ENCODE results near the gene MAGEB2.
"Not testable (repeated sequence)": the region's sequence is repeated elsewhere in the genome, so short reads cannot be mapped to it uniquely, and the experiment has no call there.

The MAGEB2 gene, protein sequence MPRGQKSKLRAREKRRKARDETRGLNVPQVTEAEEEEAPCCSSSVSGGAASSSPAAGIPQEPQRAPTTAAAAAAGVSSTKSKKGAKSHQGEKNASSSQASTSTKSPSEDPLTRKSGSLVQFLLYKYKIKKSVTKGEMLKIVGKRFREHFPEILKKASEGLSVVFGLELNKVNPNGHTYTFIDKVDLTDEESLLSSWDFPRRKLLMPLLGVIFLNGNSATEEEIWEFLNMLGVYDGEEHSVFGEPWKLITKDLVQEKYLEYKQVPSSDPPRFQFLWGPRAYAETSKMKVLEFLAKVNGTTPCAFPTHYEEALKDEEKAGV

DNA sequence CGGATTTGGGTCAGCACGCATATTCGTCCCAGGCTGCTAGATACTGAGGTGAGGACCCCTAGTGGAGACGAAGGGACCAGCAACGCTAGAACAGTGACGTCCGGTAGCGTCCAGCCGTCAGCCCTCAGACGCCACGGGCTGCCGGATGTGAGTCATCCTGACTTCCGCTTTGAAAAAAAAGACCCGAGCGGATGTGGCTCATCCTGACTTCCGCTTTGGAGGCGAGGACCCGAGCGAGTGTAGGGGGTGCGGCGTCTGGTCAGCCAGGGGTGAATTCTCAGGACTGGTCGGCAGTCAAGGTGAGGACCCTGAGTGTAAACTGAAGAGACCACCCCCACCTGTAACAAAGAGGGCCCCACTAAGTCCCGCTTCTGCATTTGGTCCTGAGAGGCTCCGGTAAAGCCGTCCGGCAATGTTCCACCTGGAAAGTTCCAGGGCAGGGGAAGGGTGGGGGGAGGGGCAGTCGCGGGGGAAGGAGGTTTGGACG is at the start of gene MAGEB2:
MAGEB2 (plus strand) TSS at position 207 of the 487 bp plus-strand sequence. CDS start 3,018 bp downstream, outside the sequence.
- H3K4me3 ChIP-seq (ENCODE audit: low read depth, low read length), result no peak within 1 kb of the TSS
- DNase-seq (ENCODE audit: low read depth), result no peak

- H3K4me3 ChIP-seq (ENCODE audit: low read depth, low read length), result no peak overlapping the region
- no peak for DNase-seq (ENCODE audit: low read depth)
These were observed 44.5 kb upstream of the MAGEB2 start for GRCh38 chrX:30170900-30171299.

DNA sequence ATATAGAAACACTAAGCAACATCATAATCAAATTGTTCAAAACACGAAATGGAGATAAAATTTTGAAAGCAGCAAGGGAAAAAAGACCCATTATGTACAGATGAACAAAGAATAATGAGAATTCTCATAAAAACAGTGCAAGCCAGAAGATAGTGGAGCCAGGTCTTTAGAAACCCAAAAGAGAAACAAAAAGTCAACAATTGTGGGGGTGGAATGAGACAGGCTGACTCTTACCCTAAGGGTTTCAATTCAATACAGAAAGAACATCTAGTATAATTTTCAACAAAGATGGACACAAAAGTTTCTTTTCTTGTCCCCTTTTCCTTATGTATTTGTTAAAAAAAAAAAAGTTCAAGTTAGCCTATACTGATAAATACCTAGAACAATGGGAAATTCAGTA is 34.0 kb upstream of the MAGEB2 start:
- H3K4me3 ChIP-seq (ENCODE audit: low read depth, low read length), result no peak overlapping the region
- DNase-seq (ENCODE audit: low read depth), result no peak

- no peak for DNase-seq (ENCODE audit: low read depth)
- no peak overlapping the region for H3K4me3 ChIP-seq (ENCODE audit: low read depth, low read length)
These were observed 31.8 kb upstream of the MAGEB2 start for GRCh38 chrX:30183554-30183953.

DNA sequence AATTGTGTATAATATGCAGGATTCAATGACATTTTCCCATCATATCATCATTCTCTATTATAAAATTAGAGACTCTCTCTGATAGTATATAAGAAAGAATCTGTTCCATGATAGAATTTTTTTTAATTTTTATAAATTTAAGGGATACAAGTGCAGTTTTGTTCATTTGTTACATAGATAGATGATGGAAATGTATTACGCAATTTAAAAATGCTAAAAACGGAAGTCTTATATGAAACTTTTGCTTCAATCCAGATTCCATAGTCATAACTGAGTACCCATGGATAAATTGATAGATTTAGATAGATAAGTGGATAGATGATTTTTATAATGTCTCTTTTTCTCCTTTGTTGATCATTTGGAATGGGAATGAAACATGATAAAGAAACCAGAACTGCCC is 24.9 kb upstream of the MAGEB2 start:
- no peak overlapping the region for H3K4me3 ChIP-seq (ENCODE audit: low read depth, low read length)
- no peak for DNase-seq (ENCODE audit: low read depth)

DNA sequence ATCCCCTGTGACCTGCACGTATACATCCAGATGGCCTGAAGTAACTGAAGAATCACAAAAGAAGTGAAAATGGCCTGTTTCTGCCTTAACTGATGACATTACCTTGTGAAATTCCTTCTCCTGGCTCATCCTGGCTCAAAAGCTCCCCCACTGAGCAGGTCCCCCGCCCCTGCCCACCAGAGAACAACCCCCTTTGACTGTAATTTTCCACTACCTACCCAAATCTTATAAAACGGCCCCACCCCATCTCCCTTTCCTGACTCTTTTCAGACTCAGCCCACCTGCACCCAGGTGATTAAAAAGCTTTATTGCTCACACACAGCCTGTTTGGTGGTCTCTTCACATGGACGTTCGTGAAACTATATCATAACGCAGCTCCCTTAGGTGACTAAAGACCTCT is 21.5 kb upstream of the MAGEB2 start:
- not testable (repeated sequence) for DNase-seq (ENCODE audit: low read depth); H3K4me3 ChIP-seq (ENCODE audit: low read depth, low read length)

- H3K4me3 ChIP-seq (ENCODE audit: low read depth, low read length), result no peak overlapping the region
- no peak for DNase-seq (ENCODE audit: low read depth)
These were observed 19.0 kb upstream of the MAGEB2 start for GRCh38 chrX:30196322-30196721.

GRCh38 chrX:30212172-30212571 is 3.2 kb upstream of the MAGEB2 start:
- no peak for DNase-seq (ENCODE audit: low read depth)

DNA sequence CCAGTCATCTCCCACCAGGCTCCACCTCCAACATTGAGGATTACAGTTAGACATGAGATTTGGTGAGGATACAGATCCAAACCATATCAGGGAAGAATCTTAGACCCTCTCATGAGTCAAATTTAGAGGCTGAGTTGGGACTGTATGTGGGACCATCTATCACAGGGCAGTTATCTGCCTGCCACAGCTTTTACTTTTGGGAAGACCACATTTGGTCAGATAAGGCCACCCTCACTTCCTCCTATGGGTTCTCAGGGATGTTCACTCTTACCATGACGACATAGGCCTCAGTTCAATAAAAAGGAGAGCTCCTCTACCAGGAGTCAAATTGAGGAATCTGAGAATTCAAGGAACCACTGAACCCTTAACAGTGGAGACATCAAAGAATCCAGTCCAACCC is 2.1 kb downstream of the MAGEB2 start:
- no peak overlapping the region for H3K4me3 ChIP-seq (ENCODE audit: low read depth, low read length)
- DNase-seq (ENCODE audit: low read depth), result no peak

More at GRCh38 chrX:30212172-30212571, 3.2 kb upstream of the MAGEB2 start:
- no peak overlapping the region for H3K4me3 ChIP-seq (ENCODE audit: low read depth, low read length)

- DNase-seq (ENCODE audit: low read depth), result no peak
- H3K4me3 ChIP-seq (ENCODE audit: low read depth, low read length), result no peak overlapping the region
These were observed 4.0 kb downstream of the MAGEB2 start for GRCh38 chrX:30219372-30219771.

DNA sequence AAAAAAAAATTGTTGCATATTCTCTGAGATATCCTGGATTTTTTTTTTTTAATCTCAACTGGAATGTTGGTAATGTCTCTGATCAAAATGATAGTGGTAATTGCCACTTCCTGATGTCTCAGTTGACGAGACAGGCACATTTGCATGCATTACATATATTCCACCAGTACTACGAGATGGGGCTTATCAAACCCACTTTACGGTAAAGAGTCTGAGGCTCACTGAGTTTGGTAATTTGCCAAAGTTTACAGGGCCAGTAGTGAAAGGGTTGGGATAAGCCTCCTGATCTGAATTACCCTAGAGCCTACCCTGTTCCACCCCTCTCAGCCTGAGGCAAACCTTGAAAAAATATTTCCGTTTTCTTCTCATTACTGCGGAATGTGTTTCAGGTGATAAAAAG is 5.3 kb downstream of the MAGEB2 start:
- H3K4me3 ChIP-seq (ENCODE audit: low read depth, low read length), result no peak overlapping the region
- no peak for DNase-seq (ENCODE audit: low read depth)

- H3K4me3 ChIP-seq (ENCODE audit: low read depth, low read length), result no peak overlapping the region
- DNase-seq (ENCODE audit: low read depth), result no peak
These were observed 9.2 kb downstream of the MAGEB2 start for GRCh38 chrX:30224536-30224935.

DNA sequence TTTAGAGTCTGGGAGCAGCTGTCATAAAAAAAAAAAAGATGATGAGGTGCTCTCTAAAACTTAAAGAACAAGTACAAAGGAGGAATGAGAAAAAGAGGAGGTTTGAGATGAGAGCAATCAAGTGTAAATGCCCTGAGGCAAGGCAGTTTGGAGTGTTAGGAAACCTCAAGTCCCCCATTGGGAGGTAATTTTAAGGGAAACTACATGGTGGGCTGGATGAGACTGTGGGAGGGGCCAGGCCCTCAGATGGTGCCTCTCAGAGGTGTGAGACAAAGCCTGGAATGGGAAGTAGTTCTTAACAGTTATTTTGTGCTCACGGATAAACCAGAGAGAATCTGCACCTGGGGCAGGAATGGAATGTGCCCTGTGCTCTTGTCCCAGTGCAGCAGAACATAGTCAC is 13.2 kb downstream of the MAGEB2 start:
- no peak overlapping the region for H3K4me3 ChIP-seq (ENCODE audit: low read depth, low read length)
- DNase-seq (ENCODE audit: low read depth), result no peak

DNA sequence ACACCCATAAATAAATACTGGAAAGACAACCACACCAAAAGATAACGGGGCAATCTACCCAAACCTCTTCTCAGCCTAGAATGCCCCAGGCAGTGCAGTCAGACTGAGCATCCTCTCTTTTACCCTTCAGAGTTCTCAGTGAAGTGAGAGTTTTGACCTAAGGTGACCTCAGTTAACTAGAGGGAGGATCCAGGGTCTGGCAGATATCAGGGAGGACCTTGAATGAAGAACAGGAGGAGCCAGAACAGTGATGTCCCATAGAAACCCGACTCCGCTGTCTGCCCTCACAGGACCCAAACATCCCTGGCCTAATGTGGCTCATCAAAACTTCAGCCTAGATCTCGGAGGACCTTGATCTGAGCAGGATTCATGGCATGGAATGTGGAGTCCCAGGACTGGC is 15.0 kb downstream of the MAGEB2 start, which contains the start of gene MAGEB3:
MAGEB3 (plus strand) TSS at position 263 of the 400 bp plus-strand sequence. CDS start 5,268 bp downstream, outside the sequence.
- no peak for DNase-seq (ENCODE audit: low read depth)
- H3K4me3 ChIP-seq (ENCODE audit: low read depth, low read length), result no peak within 1 kb of the TSS

GRCh38 chrX:30241724-30242415 is 26.5 kb downstream of the MAGEB2 start, which contains the start of gene MAGEB4:
TSS of gene MAGEB4 (plus strand) at chrX:30242000. CDS start at chrX:30242136, 136 bp downstream.
- H3K4me3 ChIP-seq (ENCODE audit: low read depth, low read length), result no peak within 1 kb of the TSS
- DNase-seq (ENCODE audit: low read depth), result no peak

GRCh38 chrX:30246769-30247489 is 31.6 kb downstream of the MAGEB2 start, which contains the start of gene MAGEB1:
TSS of gene MAGEB1 (plus strand) at chrX:30247146. CDS start at chrX:30250494, 3,348 bp downstream.
- no peak for DNase-seq (ENCODE audit: low read depth)
- no peak within 1 kb of the TSS for H3K4me3 ChIP-seq (ENCODE audit: low read depth, low read length)

DNA sequence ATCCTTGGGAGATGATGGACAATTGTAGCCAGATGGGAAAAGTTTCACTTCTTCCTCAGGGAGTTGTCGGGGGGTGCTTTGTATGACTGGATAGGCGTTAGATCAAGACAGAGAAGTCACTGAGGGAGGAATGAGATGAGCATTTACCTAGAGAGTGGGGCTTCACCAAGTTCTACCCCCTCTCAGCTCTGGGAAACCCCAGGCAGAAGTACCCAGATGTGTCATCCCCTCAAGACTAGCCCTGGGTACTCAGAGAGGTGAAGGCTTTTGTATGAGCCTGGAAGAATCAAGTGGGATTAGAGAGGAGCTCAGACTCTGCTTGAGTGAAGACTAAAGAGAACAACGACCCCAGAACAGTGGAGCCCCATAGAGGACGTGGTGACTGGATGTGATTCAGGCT is 33.5 kb downstream of the MAGEB2 start:
- H3K4me3 ChIP-seq (ENCODE audit: low read depth, low read length), result no peak overlapping the region
- DNase-seq (ENCODE audit: low read depth), result no peak

DNA sequence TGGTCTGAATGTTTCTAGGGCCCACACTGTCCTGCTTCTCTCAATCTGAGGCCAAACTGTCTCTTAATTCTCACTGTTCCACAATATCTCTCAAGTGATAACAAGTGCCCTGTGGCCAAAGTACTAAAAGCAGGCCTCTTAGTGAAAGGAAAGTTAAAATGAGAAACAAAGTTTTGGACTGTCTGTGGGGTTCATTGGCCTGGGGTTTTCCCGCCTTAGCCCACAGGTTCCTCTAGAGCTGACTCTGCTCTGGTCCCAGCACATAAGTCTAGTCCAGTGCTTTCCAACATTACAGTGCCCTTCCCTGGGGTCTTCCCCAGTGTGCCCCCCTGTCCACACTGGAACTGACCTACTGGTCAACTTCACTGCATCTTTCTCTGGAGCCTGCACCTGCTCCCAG is 37.9 kb downstream of the MAGEB2 start:
- no peak overlapping the region for H3K4me3 ChIP-seq (ENCODE audit: low read depth, low read length)
- DNase-seq (ENCODE audit: low read depth), result no peak

- no peak for DNase-seq (ENCODE audit: low read depth)
- no peak overlapping the region for H3K4me3 ChIP-seq (ENCODE audit: low read depth, low read length)
These were observed 44.6 kb downstream of the MAGEB2 start for GRCh38 chrX:30259927-30260326.

DNA sequence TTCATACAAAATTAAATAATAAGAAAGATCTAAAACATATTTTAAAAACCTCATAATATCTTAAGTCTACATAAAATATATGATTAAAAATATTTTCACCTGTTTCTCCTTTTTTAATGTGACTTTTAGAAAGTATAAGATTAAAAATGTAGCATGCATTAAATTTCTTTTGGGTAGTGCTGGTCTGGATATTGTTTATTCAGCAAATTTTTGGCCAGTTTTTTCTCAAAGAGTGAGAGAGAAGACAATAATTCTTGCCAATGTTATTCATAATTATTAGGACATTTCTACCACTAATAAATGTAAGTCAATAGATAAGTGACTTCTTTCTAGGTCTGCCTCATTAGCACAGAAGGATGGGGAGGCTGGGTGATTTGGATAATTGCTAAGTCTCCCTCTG is 45.6 kb downstream of the MAGEB2 start:
- no peak overlapping the region for H3K4me3 ChIP-seq (ENCODE audit: low read depth, low read length)
- DNase-seq (ENCODE audit: low read depth), result no peak

Data from skeletal muscle cell (primary cell).